ENCODE data around the gene CDH23.
"Not testable (repeated sequence)": the region's sequence is repeated elsewhere in the genome, so short reads cannot be mapped to it uniquely, and the experiment has no call there.

The CDH23 gene

DNA sequence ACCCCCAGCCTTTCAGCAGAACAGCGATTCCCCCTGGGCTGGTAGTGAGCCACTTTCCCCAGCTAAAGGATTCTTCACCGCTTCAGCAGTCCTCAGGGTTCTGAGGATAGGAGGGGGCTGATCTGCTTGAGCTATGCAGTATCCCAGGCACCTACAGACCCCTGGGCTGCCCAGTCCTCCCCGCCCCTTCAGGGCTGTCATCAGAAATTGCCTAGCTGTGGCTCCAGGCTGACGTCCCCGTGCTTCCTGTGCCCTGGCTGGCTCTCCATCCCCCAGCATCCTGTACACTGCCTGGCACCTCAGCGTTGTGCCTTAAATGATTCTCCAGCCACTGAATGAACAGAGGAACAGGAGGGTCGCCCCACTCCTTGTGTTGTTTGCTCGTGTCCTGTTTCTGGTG is 38.4 kb upstream of the CDH23 start:
- Histone ChIP-seq H3K9me3 (no peaks in the 10 kb centered on the region), H3K27ac (no peak overlapping the region), H3K36me3 (no peaks in the 10 kb centered on the region), H3K27me3 (no peaks in the 10 kb centered on the region), H3K4me1 (ENCODE audit: control insufficient read depth in 1 of 2, insufficient read depth in 1 of 2, low read depth in 1 of 2, low read length in 1 of 2) (peaks cover 8 to 9% of the 10 kb centered on the region in 2 experiments), H3K4me3 (ENCODE audit: low read depth in 1 of 2, low read length in 1 of 2) (no peak overlapping the region)
- TF ChIP-seq, protein P1, sequence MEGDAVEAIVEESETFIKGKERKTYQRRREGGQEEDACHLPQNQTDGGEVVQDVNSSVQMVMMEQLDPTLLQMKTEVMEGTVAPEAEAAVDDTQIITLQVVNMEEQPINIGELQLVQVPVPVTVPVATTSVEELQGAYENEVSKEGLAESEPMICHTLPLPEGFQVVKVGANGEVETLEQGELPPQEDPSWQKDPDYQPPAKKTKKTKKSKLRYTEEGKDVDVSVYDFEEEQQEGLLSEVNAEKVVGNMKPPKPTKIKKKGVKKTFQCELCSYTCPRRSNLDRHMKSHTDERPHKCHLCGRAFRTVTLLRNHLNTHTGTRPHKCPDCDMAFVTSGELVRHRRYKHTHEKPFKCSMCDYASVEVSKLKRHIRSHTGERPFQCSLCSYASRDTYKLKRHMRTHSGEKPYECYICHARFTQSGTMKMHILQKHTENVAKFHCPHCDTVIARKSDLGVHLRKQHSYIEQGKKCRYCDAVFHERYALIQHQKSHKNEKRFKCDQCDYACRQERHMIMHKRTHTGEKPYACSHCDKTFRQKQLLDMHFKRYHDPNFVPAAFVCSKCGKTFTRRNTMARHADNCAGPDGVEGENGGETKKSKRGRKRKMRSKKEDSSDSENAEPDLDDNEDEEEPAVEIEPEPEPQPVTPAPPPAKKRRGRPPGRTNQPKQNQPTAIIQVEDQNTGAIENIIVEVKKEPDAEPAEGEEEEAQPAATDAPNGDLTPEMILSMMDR (IDR thresholded peaks at IDR 0.05) = no peak

DNA sequence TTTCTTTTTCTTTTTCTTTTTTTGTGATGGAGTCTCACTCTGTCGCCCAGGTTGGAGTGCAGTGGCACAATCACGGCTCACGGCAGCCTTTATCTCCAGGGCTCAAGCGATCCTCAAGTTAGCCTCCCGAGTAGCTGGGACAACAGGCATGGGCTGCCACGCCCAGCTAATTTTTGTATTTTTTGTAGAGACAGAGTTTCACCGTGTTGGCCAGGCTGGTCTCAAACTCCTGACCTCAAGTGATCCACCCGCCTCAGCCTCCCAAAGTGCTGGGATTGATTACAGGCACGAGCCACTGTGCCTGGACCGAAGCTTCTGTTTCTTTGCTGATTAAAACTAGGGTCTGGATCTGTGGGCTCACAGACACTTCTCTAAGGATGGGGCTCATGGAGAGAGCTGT is 37.8 kb upstream of the CDH23 start:
- H3K9me3 ChIP-seq; H3K27me3 ChIP-seq; H3K36me3 ChIP-seq; H3K4me1 ChIP-seq (ENCODE audit: control insufficient read depth in 1 of 2, insufficient read depth in 1 of 2, low read depth in 1 of 2, low read length in 1 of 2): not testable (repeated sequence)
- Histone ChIP-seq H3K27ac (peak overlapping the region; percentile 63), H3K4me3 (ENCODE audit: low read depth in 1 of 2, low read length in 1 of 2) (peak overlapping the region in 1 of 2 experiments; percentile 36)

DNA sequence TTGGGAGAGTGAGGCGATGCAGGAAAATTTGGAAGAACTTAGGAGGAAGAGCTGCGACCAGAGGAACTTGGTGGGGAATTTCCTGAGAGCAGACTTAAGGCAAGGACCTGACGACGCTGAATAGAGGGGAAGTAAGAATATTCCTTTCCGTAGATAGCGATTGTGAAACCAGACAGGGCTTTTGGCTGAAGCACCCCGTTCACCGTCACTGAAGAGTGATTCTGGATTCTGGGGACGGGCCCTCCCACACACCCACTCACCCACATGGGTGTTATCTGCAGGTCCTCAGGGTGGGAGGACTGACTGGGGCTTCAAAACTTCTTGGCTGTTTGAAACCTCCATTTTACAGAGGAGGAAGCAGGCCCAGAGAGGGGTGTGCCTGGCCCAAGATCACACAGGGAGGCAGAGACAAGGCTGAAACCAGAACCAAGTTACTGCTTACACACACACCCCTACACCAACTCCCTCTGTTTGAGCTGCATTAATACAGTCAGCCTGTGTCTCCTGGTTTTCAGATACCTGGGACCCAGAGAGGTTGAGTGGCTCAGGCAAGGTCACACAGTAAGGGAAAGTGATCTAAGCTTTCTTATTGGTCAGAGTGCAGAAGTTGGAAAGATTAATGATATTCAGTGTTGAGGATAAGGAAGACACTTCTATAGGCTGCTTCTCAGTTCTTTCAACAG is 37.2 kb upstream of the CDH23 start:
- H3K36me3 ChIP-seq = no peaks in the 10 kb centered on the region
- H3K4me1 ChIP-seq (ENCODE audit: control insufficient read depth in 1 of 2, insufficient read depth in 1 of 2, low read depth in 1 of 2, low read length in 1 of 2) = peaks cover 10 to 15% of the 10 kb centered on the region in 2 experiments
- no peaks in the 10 kb centered on the region for H3K9me3 ChIP-seq
- TF ChIP-seq, protein P1 (IDR thresholded peaks at IDR 0.05) = no peak
- H3K27me3 ChIP-seq = no peaks in the 10 kb centered on the region
- peak overlapping the region; percentile 63 for H3K27ac ChIP-seq
- peak overlapping the region; percentile 32 to 36 for H3K4me3 ChIP-seq (ENCODE audit: low read depth in 1 of 2, low read length in 1 of 2)

DNA sequence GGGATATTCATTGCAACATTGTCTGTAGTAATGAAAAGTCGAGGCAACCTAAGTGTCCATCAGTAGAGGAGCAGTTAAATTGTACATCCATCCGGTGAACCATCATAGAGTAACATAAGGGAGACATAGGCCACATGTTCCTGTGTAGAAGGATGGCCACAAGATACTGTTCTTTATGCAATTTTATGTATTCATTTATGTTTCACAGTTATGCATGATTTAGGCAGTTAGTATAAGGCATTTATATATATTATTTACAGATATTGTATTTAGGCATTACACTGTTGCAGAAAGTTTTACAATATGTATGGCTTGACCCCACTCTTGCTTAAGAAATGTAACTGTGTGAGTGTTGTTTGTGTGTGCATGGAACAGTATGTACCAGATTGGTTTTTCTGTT is 36.0 kb upstream of the CDH23 start:
- TF ChIP-seq, protein P1 (IDR thresholded peaks at IDR 0.05) = no peak
- Histone ChIP-seq H3K27ac (no peak overlapping the region), H3K27me3 (no peaks in the 10 kb centered on the region), H3K4me1 (ENCODE audit: control insufficient read depth in 1 of 2, insufficient read depth in 1 of 2, low read depth in 1 of 2, low read length in 1 of 2) (peaks cover 15 to 25% of the 10 kb centered on the region in 2 experiments), H3K9me3 (no peaks in the 10 kb centered on the region), H3K4me3 (ENCODE audit: low read depth in 1 of 2, low read length in 1 of 2) (no peak overlapping the region), H3K36me3 (no peaks in the 10 kb centered on the region)

DNA sequence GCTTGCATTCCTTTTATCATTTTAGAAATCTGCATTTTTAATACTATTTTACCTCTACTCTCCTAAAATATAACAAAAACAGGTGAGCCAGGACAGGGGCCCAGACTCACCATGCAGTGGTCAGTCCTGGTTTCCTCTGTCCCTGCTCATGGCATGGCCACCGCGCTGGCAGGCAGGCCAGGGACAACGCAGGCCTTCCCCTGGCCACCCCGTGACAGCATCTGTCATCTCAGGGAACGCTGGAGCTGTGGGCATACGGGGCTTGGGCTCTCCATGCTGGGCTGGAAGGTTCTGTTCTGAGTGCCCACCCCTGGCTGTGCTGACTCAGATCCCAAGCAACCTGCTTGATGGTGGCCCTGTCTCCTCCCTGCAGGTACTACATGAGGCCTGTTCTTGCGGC is 35.1 kb upstream of the CDH23 start:
- TF ChIP-seq, protein P1 (IDR thresholded peaks at IDR 0.05) = no peak
- no peak overlapping the region for H3K27ac ChIP-seq
- H3K36me3 ChIP-seq = no peaks in the 10 kb centered on the region
- H3K4me1 ChIP-seq (ENCODE audit: control insufficient read depth in 1 of 2, insufficient read depth in 1 of 2, low read depth in 1 of 2, low read length in 1 of 2) = peaks cover 15 to 25% of the 10 kb centered on the region in 2 experiments
- no peaks in the 10 kb centered on the region for H3K9me3 ChIP-seq
- H3K4me3 ChIP-seq (ENCODE audit: low read depth in 1 of 2, low read length in 1 of 2) = no peak overlapping the region
- H3K27me3 ChIP-seq = no peaks in the 10 kb centered on the region

DNA sequence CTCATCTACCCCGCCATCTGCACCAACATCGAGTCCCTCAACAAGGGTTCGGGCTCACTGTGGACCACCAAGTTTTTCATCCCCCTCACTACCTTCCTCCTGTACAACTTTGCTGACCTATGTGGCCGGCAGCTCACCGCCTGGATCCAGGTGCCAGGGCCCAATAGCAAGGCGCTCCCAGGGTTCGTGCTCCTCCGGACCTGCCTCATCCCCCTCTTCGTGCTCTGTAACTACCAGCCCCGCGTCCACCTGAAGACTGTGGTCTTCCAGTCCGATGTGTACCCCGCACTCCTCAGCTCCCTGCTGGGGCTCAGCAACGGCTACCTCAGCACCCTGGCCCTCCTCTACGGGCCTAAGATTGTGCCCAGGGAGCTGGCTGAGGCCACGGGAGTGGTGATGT is 34.6 kb upstream of the CDH23 start:
- peaks cover 15 to 25% of the 10 kb centered on the region in 2 experiments for H3K4me1 ChIP-seq (ENCODE audit: control insufficient read depth in 1 of 2, insufficient read depth in 1 of 2, low read depth in 1 of 2, low read length in 1 of 2)
- H3K4me3 ChIP-seq (ENCODE audit: low read depth in 1 of 2, low read length in 1 of 2) = no peak overlapping the region
- H3K9me3 ChIP-seq = no peaks in the 10 kb centered on the region
- H3K27me3 ChIP-seq = no peaks in the 10 kb centered on the region
- H3K27ac ChIP-seq = no peak overlapping the region
- H3K36me3 ChIP-seq = no peaks in the 10 kb centered on the region
- TF ChIP-seq, protein P1 (IDR thresholded peaks at IDR 0.05) = no peak

All from neutrophil (primary cell).